ENCODE measurements around the gene MTMR2. TPM values are rescaled to one million over a fixed set of nuclear protein-coding genes. Genes with fewer than 3 reads are reported as not detected.

MTMR2 gene
- total RNA-seq, 1 experiment from 2014 or later, result 29.1 TPM

DNA sequence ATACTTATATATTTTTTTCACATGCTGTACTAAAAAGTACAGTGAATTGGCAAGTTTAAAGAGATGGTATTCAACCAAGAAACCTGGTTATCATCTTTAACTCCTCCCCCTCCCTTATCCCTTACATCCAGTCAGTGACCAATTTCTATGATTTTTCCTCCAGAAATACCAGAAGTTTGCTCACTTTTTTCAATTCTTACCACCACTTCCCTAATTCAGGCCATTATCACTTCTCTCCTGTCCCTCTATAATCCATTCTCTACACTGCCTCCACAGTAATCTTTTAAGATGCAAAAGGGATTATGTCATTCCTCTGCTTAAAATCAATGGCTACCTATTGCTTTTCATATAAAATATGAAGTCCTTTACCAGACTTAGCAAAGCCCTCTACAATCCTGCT, 70.8 kb downstream of the MTMR2 start:
- H3K36me3 ChIP-seq (ENCODE audit: control insufficient read depth in 1 of 2, insufficient read depth in 2 of 2, low read length in 2 of 2), result no peaks in the 10 kb centered on the region
- no peaks in the 10 kb centered on the region for H3K9me2 ChIP-seq (ENCODE audit: insufficient read depth)
- ChIA-PET CTCF (interaction anchor here (0.5 kb wide), 1 partner anchor 17 kb away, joined by 3 read pairs; no protein-coding TSS in a partner anchor), RAD21 (ENCODE audit: low non-redundant PET in 1 of 2, low total read pairs in 2 of 2, uncharacterized antibody in 2 of 2, unreplicated experiment in 2 of 2) (no interaction called here), POLR2A (no interaction called here)
- no peak overlapping the region for H2AFZ ChIP-seq (ENCODE audit: low read depth, low read length, poor library complexity, severe bottlenecking)
- ATAC-seq (no peak), DNase-seq (ENCODE audit: low read depth, low spot score) (no peak)
- no peaks in the 10 kb centered on the region for H3K27me3 ChIP-seq (ENCODE audit: insufficient read depth, low read length)
- H3K4me3 ChIP-seq (replicated peaks in 1 of 2; ENCODE audit: low read depth in 1 of 2, low read length in 2 of 2), result no peak overlapping the region
- H3K27ac ChIP-seq (ENCODE audit: low read depth, low read length), result no peak overlapping the region
- H3K79me2 ChIP-seq (ENCODE audit: insufficient read depth, low read length), result no peaks in the 10 kb centered on the region
- intact Hi-C loops (cut with micrococcal nuclease), result no loop called here
- TF ChIP-seq ZFX (IDR thresholded peaks at IDR 0.05), result no peak
- TF ChIP-seq FOSL1 (IDR thresholded peaks at IDR 0.05; ENCODE audit: low read depth), result no peak
- TF ChIP-seq ZNF274 (IDR thresholded peaks at IDR 0.05; ENCODE audit: low read depth, low read length), result no peak
- no peak for TF ChIP-seq CBX3 (IDR thresholded peaks at IDR 0.05; ENCODE audit: low read depth)
- TF ChIP-seq POLR2A (IDR thresholded peaks at IDR 0.05; ENCODE audit: borderline replicate concordance, extremely low read depth, insufficient read depth, insufficient read length), result no peak
- no peak for TF ChIP-seq ELF1 (IDR thresholded peaks at IDR 0.05; ENCODE audit: borderline replicate concordance, low read depth)
- TF ChIP-seq ZBTB33 (IDR thresholded peaks at IDR 0.05; ENCODE audit: extremely low read depth, insufficient replicate concordance, low read length), result no peak
- no peak for TF ChIP-seq CEBPB (IDR thresholded peaks at IDR 0.05; ENCODE audit: low read depth)
- TF ChIP-seq, protein P1, sequence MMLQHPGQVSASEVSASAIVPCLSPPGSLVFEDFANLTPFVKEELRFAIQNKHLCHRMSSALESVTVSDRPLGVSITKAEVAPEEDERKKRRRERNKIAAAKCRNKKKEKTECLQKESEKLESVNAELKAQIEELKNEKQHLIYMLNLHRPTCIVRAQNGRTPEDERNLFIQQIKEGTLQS (IDR thresholded peaks at IDR 0.05), result no peak
- no peak for TF ChIP-seq MAX (IDR thresholded peaks at IDR 0.05)
- TF ChIP-seq SP1 (IDR thresholded peaks at IDR 0.05; ENCODE audit: low read depth), result no peak
- TF ChIP-seq SIN3A (IDR thresholded peaks at IDR 0.05; ENCODE audit: low read depth), result no peak
- no peak for TF ChIP-seq YY1 (IDR thresholded peaks at IDR 0.05; ENCODE audit: extremely low read depth, insufficient replicate concordance, low read depth, low read length)
- TF ChIP-seq POLR2AphosphoS5 (IDR thresholded peaks at IDR 0.05; ENCODE audit: low read depth, low read length), result no peak
- TF ChIP-seq REST (IDR thresholded peaks at IDR 0.05; ENCODE audit: low read depth), result no peak
- no peak for TF ChIP-seq SRF (IDR thresholded peaks at IDR 0.05; ENCODE audit: low read depth)
- no peaks in the 10 kb centered on the region for H4K20me1 ChIP-seq (ENCODE audit: insufficient read depth)
- H3K9me3 ChIP-seq (ENCODE audit: control insufficient read depth in 1 of 2, insufficient read depth in 1 of 2, low read depth in 1 of 2, low read length in 2 of 2), result no peaks in the 10 kb centered on the region
- H3K4me2 ChIP-seq (ENCODE audit: low read length), result no peak overlapping the region
- no peaks in the 10 kb centered on the region for H3K4me1 ChIP-seq (ENCODE audit: control insufficient read depth in 1 of 2, insufficient read depth in 2 of 2, low read length in 2 of 2)
- no peak overlapping the region for H3K9ac ChIP-seq (ENCODE audit: low read length)
- no TSS peak for BruUV-seq (replicated peaks)
